Duodenal mucosa (tissue), 2 donors: Measurements from ENCODE around the gene TM9SF1.
A peak's percentile ranks its signal among the peaks of the same experiment; 100 is the strongest.

Source experiments
- H3K27ac ChIP-seq: one replicate; pipeline ENCODE4 v1.7.0; 2013; ENCODE audit warnings: low read depth, low read length
- H3K27me3 ChIP-seq, 2 donors: one replicate each; pipeline ENCODE4 v1.7.0; 2013; ENCODE audit warnings: low read length in 2 of 2, control low read depth in 1 of 2; ENCODE audit not compliant: insufficient read depth in 2 of 2, control insufficient read depth in 1 of 2
- H3K36me3 ChIP-seq, 2 donors: one replicate each; pipeline ENCODE4 v1.7.0; 2013; ENCODE audit warnings: low read length in 2 of 2, control low read depth in 1 of 2; ENCODE audit not compliant: insufficient read depth in 2 of 2, control insufficient read depth in 1 of 2
- H3K4me1 ChIP-seq, 2 donors: one replicate each; pipeline ENCODE4 v1.7.0; 2013; ENCODE audit warnings: low read length in 2 of 2, control low read depth in 1 of 2; ENCODE audit not compliant: insufficient read depth in 2 of 2, control insufficient read depth in 1 of 2
- H3K4me3 ChIP-seq, 2 donors: one replicate each; pipeline ENCODE4 v1.7.0; 2013; ENCODE audit warnings: low read length in 2 of 2, low read depth in 1 of 2
- H3K9ac ChIP-seq, 2 donors: one replicate each; pipeline ENCODE4 v1.7.0; 2013; ENCODE audit warnings: low read length in 2 of 2, low read depth in 1 of 2
- H3K9me3 ChIP-seq, 2 donors: one replicate each; pipeline ENCODE4 v1.7.0; 2013; ENCODE audit warnings: low read length in 2 of 2, control low read depth in 1 of 2; ENCODE audit not compliant: control insufficient read depth in 1 of 2

Gene TM9SF1

GRCh38 chr14:24186831-24187538 lies 8.3 kb downstream of the TM9SF1 start:
- no peak overlapping the region for H3K4me3 ChIP-seq
- peaks cover 35 to 66% of the 10 kb centered on the region in 2 donors for H3K36me3 ChIP-seq
- H3K9ac ChIP-seq, result no peak overlapping the region

DNA sequence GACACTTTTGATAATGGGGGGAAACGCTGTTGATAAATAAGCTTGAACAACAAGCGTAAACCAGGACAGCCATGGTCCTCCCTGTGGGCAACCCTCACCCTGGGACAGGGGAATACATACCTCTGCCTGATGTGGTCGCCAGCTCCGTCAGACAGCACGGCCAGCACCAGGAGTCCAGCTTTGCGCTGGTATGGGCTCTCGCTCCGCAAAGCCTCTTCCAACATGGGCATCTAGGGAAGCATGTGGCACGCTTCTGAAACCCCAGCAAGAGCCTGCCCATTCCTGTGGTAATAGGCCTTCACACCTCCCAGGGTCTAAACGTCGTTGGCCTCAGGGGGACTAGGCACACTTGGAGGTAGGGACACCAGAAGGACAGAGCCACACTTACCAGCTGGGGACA lies 9.5 kb downstream of the TM9SF1 start:
- Histone ChIP-seq H3K36me3 (peaks cover 41 to 70% of the 10 kb centered on the region in 2 donors), H3K4me3 (no peak overlapping the region), H3K9me3 (no peaks in the 10 kb centered on the region), H3K27me3 (no peaks in the 10 kb centered on the region), H3K9ac (no peak overlapping the region), H3K27ac (no peak overlapping the region), H3K4me1 (peaks cover 14 to 17% of the 10 kb centered on the region in 2 donors)

More at GRCh38 chr14:24186831-24187538, 8.3 kb downstream of the TM9SF1 start:
- no peak overlapping the region for H3K27ac ChIP-seq
- no peaks in the 10 kb centered on the region for H3K9me3 ChIP-seq
- H3K4me1 ChIP-seq, result peaks cover 14 to 17% of the 10 kb centered on the region in 2 donors
- no peaks in the 10 kb centered on the region for H3K27me3 ChIP-seq

GRCh38 chr14:24185026-24185425 lies 10.2 kb downstream of the TM9SF1 start:
- H3K27ac ChIP-seq, result no peak overlapping the region

GRCh38 chr14:24184104-24184970 lies 10.9 kb downstream of the TM9SF1 start:
- H3K9me3 ChIP-seq, result no peaks in the 10 kb centered on the region
- H3K27me3 ChIP-seq, result no peaks in the 10 kb centered on the region
- no peak overlapping the region for H3K9ac ChIP-seq
- no peak overlapping the region for H3K4me3 ChIP-seq
- peaks cover 14 to 15% of the 10 kb centered on the region in 2 donors for H3K4me1 ChIP-seq
- H3K36me3 ChIP-seq, result peaks cover 43 to 73% of the 10 kb centered on the region in 2 donors
- H3K27ac ChIP-seq, result no peak overlapping the region

More at GRCh38 chr14:24185026-24185425, 10.2 kb downstream of the TM9SF1 start:
- Histone ChIP-seq H3K4me3 (no peak overlapping the region), H3K9me3 (no peaks in the 10 kb centered on the region), H3K27me3 (no peaks in the 10 kb centered on the region), H3K9ac (no peak overlapping the region), H3K36me3 (peaks cover 43 to 71% of the 10 kb centered on the region in 2 donors), H3K4me1 (peaks cover 14 to 17% of the 10 kb centered on the region in 2 donors)

DNA sequence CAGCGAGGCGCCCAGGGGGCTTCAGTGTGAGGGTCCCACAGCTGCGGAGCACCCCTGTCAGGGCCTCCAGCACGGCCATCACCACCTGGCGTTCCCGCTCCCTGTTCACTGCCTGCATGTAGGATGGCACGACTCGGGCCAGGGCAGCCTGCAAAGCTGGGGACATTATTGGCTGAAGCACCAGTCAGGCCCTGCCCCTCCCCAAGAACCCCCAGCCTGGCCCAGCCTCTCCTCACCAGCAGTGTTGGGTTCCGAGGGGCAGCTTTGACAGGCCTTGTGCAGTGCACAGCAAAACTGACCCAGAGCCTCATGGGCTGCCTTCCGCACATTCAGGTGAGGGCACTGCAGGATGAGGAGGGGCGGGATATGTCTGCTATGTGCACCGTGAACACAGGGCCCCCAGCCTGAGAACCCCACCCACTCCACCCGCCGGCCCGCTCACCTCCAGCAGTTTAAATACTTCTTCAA lies 12.2 kb downstream of the TM9SF1 start:
- Histone ChIP-seq H3K27ac (no peak overlapping the region), H3K36me3 (peaks cover 47 to 86% of the 10 kb centered on the region in 2 donors), H3K4me3 (no peak overlapping the region), H3K9me3 (no peaks in the 10 kb centered on the region), H3K27me3 (no peaks in the 10 kb centered on the region), H3K4me1 (peaks cover 6 to 9% of the 10 kb centered on the region in 2 donors), H3K9ac (no peak overlapping the region)

DNA sequence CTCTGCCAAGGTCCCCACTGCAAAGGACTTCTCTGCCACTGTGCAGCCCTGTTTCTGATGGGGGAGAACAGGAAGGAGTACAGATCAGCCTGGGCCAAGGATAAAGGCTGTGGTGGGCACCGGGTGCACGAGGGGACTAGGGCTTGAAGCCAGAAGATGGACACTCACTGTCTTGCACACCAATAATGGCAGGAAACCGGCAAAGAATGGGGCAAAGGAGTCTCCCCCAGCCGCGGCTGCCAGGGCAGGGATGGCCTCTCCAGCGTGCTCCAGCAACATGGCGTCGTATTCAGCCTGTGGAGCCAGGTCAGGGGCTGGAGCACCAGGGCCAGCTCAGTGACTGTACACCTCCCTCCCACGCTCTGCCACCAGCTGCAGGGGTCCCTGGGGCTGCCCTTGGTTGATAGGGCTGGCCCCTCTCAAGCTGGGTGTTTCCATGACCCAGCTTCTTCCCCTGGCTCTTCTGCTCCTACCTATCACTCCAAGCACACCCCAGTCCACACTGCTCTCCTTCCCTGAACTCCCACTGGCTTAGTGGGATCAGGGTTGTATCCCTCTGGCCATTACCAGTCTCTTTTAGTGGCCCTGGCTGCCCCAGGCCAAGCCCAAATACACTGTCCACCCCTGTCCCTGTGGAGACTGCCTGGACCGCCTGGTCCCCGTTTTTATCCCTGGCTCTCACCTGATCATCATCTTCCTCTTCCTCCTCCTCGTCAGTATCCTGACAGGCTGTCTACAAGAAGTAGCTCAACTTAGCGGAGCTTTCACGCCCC lies 12.9 kb downstream of the TM9SF1 start:
- H3K36me3 ChIP-seq, result peaks cover 51 to 93% of the 10 kb centered on the region in 2 donors

DNA sequence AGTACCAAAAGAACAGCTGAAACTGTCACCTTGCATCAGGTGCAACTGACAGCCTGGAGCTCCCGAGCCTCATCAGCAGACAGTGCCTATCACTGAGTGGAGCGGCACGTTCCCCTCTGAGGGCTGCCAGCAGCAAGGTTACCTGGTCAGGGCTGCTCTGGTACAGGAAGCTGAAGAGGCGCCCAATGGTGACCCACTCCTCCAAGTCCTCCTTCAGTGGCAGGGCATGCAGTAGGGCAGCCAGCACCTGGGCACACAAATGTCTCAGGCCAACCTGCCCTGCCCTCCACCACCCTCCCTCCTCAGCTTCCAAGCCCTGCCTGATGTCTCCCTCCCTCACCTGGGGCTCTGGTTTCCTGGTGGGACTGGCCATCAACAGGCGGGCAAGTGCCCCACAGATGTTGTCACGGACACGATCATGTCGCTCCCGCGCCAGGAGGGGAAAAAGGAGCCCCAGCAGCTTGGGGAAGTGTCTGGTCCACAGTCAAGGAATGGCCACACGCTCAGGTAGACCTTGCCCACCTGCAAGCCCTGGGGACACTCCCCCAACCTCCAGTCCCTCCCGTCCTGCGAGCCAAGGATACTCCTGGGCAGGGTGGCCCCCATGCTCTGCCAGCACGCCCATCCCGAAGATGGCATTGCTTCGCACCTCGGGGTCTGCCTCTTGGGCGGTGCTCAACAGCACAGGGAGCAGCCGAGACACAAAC lies 13.7 kb downstream of the TM9SF1 start:
- no peak overlapping the region for H3K27ac ChIP-seq
- no peaks in the 10 kb centered on the region for H3K27me3 ChIP-seq
- H3K9me3 ChIP-seq, result no peaks in the 10 kb centered on the region
- no peaks in the 10 kb centered on the region for H3K4me1 ChIP-seq
- no peak overlapping the region for H3K4me3 ChIP-seq
- peaks cover 53 to 96% of the 10 kb centered on the region in 2 donors for H3K36me3 ChIP-seq
- no peak overlapping the region for H3K9ac ChIP-seq

More for the DNA sequence above, 12.9 kb downstream of the TM9SF1 start:
- no peak overlapping the region for H3K27ac ChIP-seq
- no peaks in the 10 kb centered on the region for H3K9me3 ChIP-seq
- no peak overlapping the region for H3K9ac ChIP-seq
- no peaks in the 10 kb centered on the region for H3K27me3 ChIP-seq
- H3K4me1 ChIP-seq, result peaks cover 0 to 1% of the 10 kb centered on the region in 2 donors
- no peak overlapping the region for H3K4me3 ChIP-seq

- Histone ChIP-seq H3K4me3 (no peak overlapping the region), H3K4me1 (no peaks in the 10 kb centered on the region), H3K36me3 (peaks cover 49 to 90% of the 10 kb centered on the region in 2 donors), H3K27me3 (no peaks in the 10 kb centered on the region), H3K9ac (peak overlapping the region in 1 of 2 donors; percentile 17), H3K27ac (peak overlapping the region; percentile 36), H3K9me3 (no peaks in the 10 kb centered on the region)
Observed at GRCh38 chr14:24179961-24180796, 15.1 kb downstream of the TM9SF1 start.
